Thyroid gland (tissue), 4 donors: ENCODE results near the gene ACSL3.

Experiments
- CTCF ChIP-seq, 6 experiments: fragments of 200-600 bp in 3 of 6; fragments of 450-650 bp in 3 of 6; sonication (generic) in 3 of 6; IDR thresholded peaks; one replicate each; pipeline ENCODE4 v1.5.1; 2016 to 2019; ENCODE audit warnings: antibody characterized with exemption in 6 of 6, mild to moderate bottlenecking in 2 of 6, inconsistent platforms in 1 of 6, moderate library complexity in 1 of 6
- POLR2A ChIP-seq, 2 donors: fragments of 450-650 bp; IDR thresholded peaks; one replicate each; pipeline ENCODE4 v1.6.1; 2017; ENCODE audit warnings: antibody characterized with exemption in 2 of 2, mild to moderate bottlenecking in 2 of 2, moderate library complexity in 1 of 2

GRCh38 chr2:222840060-222840802 lies 20.6 kb upstream of the ACSL3 start:
- TF ChIP-seq CTCF (IDR thresholded peaks at IDR 0.05) (no peak), POLR2A (IDR thresholded peaks at IDR 0.05) (no peak)
